HG03159 (cell line): ENCODE data around the gene KLHDC4.
A peak's percentile ranks its signal among the peaks of the same experiment; 100 is the strongest.
"Not testable (repeated sequence)": the region's sequence is repeated elsewhere in the genome, so short reads cannot be mapped to it uniquely, and the experiment has no call there.

Experiments
- ATAC-seq: cut with Tn5 transposase; IDR thresholded peaks from one replicate; pipeline ENCODE4 v1.9.1; 2021; ENCODE audit warnings: mild to moderate bottlenecking, moderate library complexity; ENCODE audit not compliant: unreplicated experiment

The KLHDC4 gene

GRCh38 chr16:87765776-87766484 lies at the start of gene KLHDC4:
Gene KLHDC4, minus strand, starts transcription at chr16:87765986. Its CDS starts 96 bp downstream, at chr16:87765890.
- ATAC-seq: peak; percentile 74

GRCh38 chr16:87815567-87815966 lies 49.8 kb upstream of the KLHDC4 start:
- ATAC-seq: no peak

GRCh38 chr16:87812200-87812656 lies 46.4 kb upstream of the KLHDC4 start:
- no peak for ATAC-seq

- not testable (repeated sequence) for ATAC-seq
Observed at GRCh38 chr16:87811454-87811853, 45.7 kb upstream of the KLHDC4 start.

GRCh38 chr16:87809150-87809902 lies 43.5 kb upstream of the KLHDC4 start:
- peak; percentile 48 for ATAC-seq

- no peak for ATAC-seq
Observed at GRCh38 chr16:87808108-87808507, 42.3 kb upstream of the KLHDC4 start.

- ATAC-seq: no peak
Observed at GRCh38 chr16:87806641-87807546, 41.1 kb upstream of the KLHDC4 start.

GRCh38 chr16:87806261-87806640 lies 40.5 kb upstream of the KLHDC4 start:
- ATAC-seq: no peak

GRCh38 chr16:87803385-87803784 lies 37.6 kb upstream of the KLHDC4 start:
- no peak for ATAC-seq

- ATAC-seq: no peak
Observed at GRCh38 chr16:87802670-87803069, 36.9 kb upstream of the KLHDC4 start.

- ATAC-seq: no peak
Observed at GRCh38 chr16:87801679-87802259, 36.0 kb upstream of the KLHDC4 start.

- no peak for ATAC-seq
Observed at GRCh38 chr16:87800497-87800896, 34.7 kb upstream of the KLHDC4 start.

GRCh38 chr16:87795336-87795735 lies 29.6 kb upstream of the KLHDC4 start:
- ATAC-seq: no peak

GRCh38 chr16:87794485-87795078 lies 28.8 kb upstream of the KLHDC4 start:
- no peak for ATAC-seq

- ATAC-seq: no peak
Observed at GRCh38 chr16:87792205-87792565, 26.4 kb upstream of the KLHDC4 start.

- no peak for ATAC-seq
Observed at GRCh38 chr16:87791295-87792204, 25.8 kb upstream of the KLHDC4 start.

GRCh38 chr16:87790292-87791100 lies 24.7 kb upstream of the KLHDC4 start:
- ATAC-seq: no peak

- no peak for ATAC-seq
Observed at GRCh38 chr16:87789437-87790291, 23.9 kb upstream of the KLHDC4 start.
